Measurements from ENCODE around the gene PNMA6E.

The PNMA6E gene

DNA sequence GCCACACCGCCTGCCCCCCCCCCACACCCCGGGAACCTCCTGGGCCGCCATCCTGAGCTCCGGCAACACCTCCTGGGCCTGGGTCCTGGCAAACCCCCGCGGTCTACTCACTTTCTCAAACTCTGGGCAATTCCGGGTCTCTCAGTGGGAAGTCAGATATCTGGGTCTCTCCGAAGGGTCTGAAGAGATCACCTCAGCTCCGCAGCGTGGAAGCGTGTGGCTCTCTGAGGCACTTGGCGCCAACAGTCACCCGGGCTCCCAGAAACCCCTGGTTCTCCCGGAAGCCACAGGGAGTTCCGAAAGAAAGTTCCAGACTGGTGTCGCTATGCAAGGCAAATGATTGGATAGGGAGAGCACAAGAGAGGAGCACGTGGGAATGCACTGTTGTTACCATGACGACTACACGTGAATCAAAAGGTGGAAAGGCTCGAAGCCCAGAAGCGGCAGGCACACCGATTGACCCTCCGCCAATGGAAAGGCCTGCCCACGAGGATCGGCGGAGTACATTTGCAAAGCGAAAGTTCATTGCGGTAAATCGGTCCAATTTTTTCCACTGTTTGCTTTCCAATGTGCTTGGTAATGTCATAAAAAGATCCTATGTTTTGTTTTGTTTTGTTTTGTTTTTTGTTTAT, at the start of gene PNMA6E:
Gene PNMA6E, minus strand, starts transcription at position 218 of the 632 bp plus-strand sequence. CDS start 2,501 bp downstream, outside the sequence.
- no peak for DNase-seq

DNA sequence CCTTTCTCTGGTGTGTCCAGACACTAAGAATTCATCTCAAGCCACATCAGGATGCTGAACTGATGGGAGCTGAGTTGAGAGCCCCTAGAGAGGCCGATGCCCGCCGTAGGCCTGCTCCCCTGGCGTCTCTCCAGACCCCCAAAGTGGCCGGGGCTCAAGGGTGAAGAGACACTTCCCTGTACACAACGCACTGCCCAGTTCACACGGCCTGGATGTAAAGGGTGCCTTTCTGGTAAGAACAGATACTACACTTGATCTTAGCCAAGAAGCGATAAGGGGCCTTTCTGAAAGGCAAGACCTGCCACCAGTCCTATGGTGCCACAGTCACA, 49.8 kb upstream of the PNMA6E start:
- no peak for DNase-seq

DNA sequence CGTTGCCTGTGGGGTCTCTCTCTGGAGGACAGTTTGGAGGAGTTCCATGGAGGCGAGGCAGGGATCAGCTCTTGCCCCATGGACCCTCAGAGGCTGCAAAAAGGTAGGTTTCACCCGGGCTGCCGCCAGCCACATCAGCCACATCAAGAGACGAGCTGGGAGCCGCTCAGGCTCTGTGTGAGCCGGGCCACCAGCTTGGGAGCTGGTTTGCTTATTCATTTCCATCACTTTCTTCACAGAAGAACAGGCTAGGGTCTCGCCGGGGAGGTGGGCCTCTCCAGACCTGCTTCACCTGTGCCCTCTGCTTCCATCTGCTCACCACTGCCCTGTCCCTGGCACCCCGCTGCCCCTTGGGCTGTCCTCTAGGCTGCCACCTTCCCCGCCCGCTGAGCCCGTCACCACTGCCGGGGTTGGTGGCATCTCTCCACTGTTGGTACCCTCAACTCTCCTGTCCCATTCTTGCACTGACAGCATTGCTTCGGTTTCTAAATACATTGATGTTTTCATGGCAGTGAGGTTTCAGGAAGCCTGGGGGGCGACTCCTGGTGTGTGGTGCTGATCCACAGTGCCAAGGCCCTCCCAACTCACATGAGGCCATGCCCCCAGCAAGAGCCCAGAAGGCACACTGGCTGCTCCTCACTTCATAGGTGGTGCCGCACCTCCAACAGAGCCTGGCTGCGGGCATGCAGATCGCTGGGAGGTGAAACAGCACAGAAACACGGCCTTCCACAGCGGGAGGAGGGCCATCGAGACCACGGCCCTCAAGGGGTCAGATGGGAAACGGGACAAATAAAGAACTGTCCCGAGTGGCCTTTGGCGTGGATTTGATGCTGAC, 49.2 kb upstream of the PNMA6E start:
- DNase-seq, result no peak

DNA sequence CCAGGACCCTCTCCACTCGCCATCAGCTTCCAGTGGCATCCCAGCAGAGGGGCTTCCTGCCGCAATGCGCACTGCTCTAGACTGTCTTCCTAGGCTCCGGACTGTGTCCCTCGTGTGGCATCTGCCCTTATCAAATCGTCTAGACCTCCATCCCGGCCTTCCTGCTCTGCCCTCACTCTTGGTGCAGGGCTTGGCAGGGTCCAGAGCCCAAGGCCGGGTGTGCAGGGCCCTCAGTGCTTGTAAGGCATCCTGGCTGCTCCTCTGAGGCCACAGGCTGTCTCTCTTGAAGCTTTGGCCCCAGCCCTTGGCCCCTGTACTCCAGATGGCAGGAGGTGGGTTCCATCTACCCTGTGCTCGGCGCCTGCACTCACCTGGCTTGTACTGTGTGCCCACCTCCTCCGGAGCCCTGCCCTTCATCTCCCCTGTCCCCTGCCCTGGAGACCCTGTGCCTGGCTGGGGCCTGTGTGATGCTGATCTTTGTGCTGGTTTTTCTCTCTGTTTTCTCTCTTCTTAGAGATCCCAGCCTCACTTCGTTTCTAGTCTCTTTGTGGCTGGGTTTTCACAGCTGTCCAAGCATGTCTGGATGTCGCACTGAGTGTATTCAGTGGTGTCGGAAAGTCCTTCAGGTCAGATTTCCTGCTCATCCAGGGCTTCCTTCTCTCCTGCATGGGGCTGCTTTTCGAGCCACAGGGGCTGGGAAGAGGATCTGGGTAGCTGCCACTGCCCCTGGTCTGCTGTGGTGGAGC, 48.4 kb upstream of the PNMA6E start:
- no peak for DNase-seq

DNA sequence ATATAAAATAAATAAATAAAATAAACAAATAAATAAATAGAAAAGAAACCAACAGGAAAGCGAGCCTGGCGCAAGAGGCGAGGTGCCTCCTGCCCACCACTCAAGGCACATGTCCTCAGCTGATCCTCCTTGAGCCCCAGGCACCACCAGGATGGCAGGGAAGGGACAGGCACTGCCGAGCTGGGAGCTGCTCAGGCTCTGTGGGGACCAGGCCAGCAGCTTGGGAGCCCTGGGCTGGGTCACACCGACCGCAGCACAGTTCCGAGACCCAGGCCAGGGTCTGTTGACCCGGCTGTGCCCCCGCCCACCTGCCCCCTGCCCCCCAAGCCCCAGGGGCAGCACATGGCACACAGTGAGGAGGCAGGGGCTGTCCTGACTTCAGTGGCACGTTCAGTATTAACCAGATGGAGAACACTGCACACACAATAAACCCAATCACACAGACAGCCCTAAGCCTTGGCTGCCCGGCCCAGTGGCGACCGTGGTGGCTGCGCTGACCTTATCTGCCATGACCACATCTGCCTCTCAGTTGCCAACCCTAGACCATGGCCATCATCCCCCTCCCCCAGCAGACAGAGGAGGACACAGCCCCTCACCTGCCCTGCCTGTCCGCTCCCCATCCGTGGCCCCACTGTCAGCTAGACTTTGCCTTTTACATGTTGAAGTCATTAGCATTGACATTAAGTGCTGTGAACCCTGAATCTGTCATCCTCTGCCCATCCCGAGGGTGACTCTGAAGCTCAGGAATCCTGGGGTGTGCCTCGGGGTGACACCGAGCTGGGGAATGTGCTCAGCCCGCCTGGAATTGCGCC, 47.6 kb upstream of the PNMA6E start:
- DNase-seq, result no peak

DNA sequence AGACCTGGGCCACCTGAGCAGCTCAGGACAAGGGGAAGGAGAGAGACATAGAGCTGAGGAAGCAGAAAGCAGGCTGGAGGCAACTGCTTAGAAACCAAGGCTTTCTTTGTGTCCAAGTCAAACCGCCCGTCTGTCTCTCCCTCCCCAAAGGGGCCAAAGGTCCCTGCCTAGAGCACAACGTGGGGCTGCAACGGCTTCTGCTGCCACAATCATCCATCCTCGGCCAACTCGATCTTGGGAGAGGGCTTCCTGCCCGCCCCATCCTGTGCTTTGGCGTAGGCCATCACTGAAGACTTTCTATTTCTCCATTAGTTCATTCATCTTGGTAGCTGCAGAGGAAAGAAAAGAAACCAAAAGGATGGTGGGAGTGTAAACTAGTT, 46.4 kb upstream of the PNMA6E start:
- DNase-seq, result no peak

DNA sequence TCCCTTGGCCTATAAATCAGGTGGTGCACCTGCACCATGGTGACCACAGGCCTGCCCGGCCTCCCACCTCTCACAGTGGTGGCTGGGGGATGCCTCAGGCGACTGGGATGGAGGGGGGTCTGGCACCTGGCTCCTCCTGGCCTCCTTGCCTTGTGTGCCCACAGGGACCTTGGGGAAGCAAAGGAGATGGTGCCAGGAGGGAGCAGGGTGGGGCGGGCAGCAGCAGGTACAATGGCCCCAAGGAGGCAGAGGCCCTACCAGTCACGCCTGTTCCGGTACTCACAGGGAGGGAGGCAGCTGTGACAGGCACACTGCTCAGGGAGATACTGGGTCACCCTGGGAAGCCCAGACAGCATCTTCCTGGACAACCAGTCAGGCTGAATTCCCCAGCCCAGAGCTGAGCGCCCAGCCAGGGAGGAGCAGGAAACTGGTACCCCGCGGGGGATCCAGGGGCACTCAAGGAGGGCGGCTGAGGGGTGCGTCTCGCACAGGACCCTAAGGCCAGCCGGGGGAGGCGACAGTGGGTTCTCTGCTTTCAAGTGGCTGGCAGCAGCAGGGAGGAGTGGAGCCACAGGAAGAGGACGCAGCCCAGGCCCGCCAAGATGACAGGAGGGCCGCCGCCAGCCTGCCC, 45.9 kb upstream of the PNMA6E start:
- no peak for DNase-seq

DNA sequence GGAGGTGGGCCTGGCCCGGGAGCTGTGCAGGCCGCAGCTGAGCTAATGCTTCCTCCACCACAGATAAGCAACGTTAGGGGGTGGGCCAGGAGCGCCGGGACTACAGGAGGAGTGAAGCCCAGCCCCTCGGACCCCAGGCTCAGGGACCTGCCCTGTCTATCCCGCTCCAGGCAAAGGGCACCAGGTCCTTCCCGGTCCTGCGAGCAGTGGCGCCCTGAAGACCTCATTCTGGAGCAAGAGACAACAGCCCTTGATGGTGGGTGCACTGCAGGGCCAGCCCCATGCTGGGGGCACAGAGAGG, 45.4 kb upstream of the PNMA6E start:
- no peak for DNase-seq

DNA sequence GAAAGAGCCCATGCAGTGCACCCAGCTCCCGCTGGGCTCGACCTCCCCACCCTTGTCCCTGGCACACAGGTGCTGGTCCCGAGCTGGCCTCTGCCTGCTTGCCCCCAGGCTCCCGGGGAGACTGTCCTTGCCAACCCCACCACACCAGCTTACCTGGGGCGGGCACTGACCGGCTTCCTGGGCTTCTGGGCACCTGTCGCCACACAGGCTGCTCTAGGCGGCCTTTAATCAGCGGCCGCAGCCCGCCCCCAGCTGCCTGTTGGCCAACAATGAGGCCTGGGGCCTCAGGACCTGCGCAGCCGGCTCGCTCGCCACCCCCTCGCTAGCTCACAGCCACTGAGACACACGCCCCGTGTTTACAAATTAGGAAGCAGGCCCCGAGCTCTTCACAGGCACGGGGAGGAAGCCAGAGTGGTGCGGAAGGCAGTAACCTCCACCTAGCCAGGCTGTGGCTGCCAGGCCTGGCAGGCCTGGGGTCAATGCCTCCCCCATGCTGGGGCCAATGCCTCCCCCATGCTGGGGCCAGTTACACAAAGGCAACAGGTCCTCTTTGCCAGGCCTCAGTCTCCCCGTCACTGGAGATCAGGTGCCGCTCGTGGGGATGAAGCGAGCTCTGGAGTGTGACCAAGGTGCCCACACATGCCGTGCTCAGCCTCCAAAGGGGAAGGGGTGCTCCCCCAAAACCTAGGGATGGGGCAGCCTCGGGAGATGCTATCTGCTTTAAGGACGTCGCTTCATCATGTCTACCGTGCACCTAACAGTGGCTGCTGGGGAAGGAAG, 44.9 kb upstream of the PNMA6E start, which contains the start of gene TREX2:
Gene TREX2, minus strand, starts transcription at position 201 of the 780 bp plus-strand sequence. CDS start 626 bp downstream, outside the sequence.
- DNase-seq, result no peak

DNA sequence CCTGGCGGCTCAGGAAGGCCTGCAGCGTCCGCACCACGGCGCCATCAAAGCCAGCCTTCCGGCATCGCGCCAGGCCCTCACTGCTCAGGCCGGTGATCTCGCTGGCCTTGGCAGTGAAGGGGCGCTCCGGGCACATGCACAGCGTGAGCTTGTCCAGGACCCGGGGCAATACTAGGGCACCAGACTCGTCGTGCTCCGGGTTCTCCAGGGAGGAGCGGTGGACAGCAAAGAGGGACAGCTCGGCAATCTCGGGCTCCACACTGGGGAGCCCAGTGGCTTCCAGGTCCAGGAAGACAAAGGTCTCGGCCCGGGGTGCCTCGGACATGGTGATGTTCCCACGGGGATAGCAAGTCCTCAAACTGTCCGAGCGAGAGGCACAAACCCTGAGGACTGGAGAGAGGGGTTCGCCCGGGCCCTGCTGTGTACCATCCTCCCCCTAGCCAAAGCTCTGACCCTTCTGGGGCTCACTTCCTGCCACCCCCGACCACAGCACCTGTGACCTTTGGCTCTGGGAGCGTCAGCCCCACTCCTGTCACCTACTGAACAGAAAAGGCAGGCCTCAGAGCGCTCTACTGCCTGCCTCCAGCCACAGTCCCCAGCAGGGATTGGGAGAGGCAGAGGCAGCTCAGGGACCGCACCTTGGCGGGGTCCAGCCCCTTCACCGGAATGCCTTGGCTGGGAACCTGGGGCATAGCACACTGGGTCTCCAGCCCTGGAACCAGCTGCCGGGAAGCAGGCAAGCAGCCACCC, 44.1 kb upstream of the PNMA6E start:
- DNase-seq, result no peak

DNA sequence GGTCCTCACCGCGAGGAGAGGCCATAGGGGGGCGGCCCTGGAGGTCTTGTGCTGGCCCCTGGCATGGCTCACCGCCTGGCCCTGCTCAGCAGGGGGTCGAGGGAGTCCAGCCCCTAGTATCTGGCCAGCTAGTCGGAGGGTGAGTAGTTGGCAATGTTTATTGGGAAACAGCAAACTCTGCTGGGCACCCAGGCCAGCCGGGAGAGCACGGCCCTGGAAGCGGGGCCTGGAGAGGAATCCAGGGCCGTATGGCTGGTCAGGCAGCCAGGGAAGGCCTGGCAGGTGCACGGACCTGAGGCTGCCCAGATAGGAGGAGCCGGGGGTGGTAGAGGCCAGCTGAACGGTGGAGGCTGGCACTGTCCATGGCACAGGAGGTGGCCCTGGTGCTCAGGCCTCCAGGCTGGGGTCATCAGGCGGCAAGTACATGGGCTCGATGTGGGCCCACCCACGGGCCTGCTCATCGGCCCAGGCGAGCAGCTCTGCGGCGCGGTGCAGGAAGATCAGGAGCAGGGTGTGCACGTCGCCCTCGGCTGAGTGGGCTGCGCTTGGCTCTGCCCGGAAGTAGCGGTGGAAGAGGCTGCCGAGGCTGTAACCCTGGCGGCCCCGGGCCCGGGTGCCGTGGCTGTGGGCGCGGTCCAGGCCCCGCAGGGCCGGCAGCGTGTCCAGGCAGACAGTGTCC, 43.3 kb upstream of the PNMA6E start:
- no peak for DNase-seq

DNA sequence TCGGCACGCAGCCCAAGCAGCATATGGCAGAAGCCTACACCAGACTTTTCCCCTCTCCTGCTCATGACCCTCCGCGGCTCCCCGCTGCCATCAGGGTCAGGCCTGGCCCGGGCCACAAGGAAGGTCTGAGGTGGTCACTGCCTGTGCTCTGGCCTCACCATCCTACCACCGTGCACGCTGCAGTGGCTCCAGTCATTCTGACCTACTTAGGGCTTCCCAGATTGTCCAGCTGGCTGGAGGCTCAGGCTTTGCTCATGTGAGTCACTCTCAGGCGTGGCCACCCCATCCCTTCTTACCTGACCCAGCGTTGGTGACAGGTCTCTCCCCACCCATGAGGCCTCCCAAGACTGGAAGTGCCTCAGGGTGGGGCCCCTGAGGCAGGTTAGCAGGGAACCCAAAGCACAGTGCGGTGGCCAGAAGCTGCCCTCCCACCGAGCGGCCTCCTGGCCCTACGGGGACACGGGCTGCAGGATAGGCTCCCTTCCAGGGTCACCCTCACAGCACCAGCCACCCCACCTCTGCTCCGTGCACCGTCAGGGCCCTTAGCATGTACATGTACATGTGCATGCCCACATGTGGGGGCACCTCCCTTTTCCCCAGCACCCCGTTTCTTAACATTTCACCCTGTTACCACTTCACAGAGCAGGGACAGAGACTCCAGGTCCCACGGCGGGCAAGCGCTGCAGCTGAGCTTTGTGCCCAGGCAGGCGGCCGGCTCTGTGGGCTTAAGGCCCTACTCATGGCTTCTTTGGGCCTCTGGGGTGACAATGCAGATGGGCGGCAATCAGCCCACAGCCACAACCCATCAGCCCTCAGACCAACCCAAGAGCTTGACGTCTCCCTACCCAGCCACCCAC, 42.6 kb upstream of the PNMA6E start:
- no peak for DNase-seq

DNA sequence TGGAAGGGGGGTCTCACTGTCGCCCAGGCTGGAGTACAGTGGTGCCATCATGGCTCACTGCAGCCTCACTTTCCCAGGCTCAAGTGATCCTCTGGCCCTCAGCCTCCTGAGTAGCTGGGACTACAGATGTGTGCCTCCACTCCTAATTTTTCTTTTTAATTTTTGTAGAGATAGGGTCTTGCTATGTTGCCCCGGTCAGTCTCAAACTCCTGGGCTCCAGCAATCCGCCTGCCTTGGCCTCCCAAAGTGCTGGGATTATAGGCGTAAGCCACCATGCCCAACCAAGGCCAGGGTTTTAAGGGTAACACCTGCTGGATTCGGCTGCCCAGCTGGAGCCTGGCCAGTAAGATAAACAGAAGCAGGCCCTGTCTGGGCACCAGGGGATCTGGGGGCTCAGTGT, 41.3 kb upstream of the PNMA6E start:
- no peak for DNase-seq

DNA sequence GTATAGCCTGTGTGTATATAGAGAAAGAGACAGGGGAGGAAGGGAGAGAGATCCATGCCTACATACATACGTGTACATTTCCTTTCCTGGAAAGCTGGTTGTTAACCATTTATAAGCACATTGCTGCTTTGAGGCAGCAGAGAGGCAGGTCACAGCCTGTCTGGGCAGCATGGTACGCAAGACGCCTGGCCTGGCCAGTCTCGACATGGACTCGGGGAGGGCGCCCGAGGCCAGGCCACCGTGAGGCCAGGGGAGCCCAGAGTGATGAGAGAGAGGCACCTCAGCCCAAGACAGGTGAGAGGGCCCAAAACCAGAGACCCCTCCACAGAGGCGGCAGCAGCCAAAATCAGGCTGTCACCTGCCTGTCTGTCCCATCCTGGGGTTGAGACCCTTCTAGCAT, 40.8 kb upstream of the PNMA6E start:
- no peak for DNase-seq

DNA sequence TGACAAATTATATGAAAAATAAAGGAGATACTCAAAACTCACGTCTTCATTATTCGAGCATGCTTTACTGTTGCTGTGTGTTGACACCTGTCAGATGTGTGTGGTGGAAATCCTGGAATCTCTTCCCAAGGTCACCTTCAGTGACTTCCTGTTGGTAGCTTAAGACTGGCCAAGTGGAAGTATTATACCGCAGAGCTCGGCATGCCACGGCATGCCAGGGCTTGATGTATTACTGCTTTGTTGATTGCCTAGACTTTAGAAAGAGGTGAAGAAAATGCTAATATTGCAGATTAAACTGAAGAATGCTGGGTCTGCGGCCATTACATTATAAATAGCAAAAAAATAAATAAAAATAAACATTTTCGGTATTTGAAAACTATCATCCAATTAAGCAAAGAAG, 40.1 kb upstream of the PNMA6E start:
- no peak for DNase-seq

DNA sequence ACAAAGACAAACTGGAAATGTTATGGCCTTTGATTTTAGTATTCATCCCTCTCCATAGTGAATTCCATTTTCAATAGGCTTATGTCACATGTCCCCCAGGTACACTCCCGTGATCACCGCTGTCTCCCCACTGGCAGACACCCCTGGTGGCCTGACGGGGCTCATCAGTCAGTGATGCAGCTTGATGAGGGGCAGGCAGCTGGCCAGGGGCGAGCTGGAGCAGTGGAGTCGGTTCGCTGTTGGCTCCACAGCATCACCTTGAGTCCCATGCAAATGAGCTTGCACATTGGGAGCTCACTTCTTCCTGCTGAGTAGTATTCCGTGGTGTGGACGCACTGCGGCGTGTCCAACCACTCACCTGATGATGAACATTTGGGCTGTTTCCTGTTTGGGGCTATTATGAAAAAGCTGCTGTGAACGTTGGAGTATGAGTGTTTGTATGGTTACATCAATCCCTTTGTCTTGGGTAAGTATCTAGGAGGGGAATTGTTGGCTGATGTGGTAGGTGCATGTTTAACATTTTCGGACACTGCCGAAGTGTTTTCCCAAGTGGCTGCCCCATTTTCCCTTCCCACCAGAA, 39.5 kb upstream of the PNMA6E start:
- DNase-seq, result no peak

DNA sequence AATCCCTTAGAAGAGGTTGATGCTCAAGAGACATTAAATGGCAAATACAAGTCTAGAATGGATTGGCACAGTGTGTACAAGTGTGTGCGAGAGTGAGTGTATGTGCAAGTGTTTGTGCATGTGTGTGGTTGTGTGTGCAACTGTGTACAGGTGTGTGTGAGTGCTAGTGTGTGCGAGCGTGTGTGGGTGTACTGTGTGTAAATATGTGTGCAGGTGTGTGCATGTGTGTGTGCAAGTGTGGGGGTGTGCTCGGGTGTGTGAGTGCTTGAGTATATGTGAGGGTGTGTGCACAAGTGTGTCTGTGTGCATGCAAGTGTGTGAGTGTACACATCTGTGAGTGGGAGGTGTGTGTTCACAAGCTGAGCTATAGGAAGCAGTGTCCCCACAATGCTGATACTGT, 38.8 kb upstream of the PNMA6E start:
- no peak for DNase-seq

DNA sequence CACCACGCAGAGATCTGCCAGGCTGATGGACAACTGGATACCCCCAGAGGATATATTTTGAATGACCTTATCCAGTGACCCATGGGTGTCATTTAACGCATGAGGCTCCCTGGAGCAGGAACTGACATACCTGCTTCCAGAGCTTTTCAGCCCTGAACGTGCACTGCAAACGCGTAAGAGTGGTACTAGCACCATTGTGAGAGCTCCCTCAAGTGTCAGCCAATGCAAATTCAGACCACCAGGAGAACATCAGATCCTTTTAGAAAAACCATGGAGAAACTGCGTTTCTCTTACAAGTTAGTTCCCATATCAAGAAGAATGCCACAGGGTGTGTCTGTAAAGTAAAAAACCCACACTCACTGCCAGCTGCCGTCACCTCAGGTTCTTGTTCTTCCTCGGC, 37.4 kb upstream of the PNMA6E start:
- no peak for DNase-seq

DNA sequence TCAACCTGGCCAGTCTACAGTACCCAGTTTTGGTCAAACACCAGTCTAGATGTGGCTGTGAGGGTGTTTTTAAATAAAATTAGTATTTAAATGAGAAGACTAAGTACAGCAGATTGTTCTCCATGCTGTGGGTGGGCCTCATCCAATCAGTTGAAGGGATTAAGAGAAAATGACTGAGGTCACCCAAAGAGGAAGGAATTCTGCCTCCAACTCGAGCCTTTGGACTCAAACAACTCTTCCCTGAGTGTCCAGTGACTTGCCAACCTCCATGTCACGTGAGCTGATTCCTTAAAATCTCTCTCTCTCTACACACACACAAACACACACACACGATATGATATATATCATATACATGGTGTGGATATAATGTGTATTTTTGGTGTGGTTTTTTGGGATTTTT, 34.7 kb upstream of the PNMA6E start:
- DNase-seq, result no peak

Data from islet precursor cell (in vitro differentiated cells).